LHCN-M2 (cell line): ENCODE measurements around the gene NOP9. TPM values are rescaled to one million over a fixed set of nuclear protein-coding genes. Genes with fewer than 3 reads are reported as not detected.
"Not testable (repeated sequence)": the region's sequence is repeated elsewhere in the genome, so short reads cannot be mapped to it uniquely, and the experiment has no call there.

Source experiments
- DNase-seq: peaks from one replicate; pipeline ENCODE4 v3.0.0-alpha.2; 2012; ENCODE audit warnings: low read depth
- total RNA-seq: library from RNA; depleted of rRNA; stranded (reverse); fragments of >200 nt; gene quantifications from 2 replicates; pipeline ENCODE4 v1.2.3, GENCODE V29; 2014; rRNA removed

The NOP9 gene
- total RNA-seq, 1 experiment from 2014 or later: 23.0 TPM

DNA sequence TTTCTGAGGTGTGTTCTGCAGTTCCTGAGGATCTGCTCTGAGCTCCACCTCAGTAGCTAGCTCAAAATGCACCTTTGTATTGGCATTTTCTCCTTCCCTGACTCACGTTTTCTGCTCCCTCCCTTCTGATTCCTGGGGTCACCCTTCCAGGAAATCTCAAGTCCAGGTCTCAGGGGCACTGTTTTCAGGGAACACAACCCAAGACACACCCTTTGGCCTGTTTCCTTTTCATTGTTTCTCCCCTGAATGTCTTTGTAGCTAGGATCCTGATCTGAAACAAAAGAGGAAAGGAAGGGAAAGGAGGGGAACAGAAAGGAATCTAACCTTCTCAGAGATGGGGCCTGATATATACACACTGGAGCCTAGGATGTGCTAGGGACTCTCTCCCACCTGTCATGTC is 47.5 kb downstream of the NOP9 start:
- no peak for DNase-seq

DNA sequence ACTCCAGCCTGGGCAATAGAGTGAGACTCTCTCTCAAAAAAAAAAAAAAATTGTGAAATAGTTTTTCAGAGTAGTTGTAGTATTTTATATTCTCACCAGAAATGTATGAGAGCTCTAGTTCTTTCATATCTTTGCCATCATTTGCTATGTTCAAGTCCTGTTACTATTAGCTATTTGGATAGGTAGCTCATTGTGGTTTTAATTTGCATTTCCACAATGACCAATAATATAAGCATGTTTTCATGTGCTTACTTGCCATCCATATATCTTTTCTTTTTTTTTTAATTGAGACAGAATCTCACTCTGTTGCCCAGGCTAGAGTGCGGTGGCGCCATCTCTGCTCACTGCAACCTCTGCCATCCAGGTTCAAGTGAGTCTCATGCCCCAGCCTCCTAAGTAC is 48.5 kb downstream of the NOP9 start:
- DNase-seq: no peak

- no peak for DNase-seq
Measured at GRCh38 chr14:24349742-24350141, 50.1 kb downstream of the NOP9 start.

- peak; percentile 50 for DNase-seq
Measured at GRCh38 chr14:24351517-24351916, 51.9 kb downstream of the NOP9 start.

- DNase-seq: peak; percentile 47
Measured at GRCh38 chr14:24353559-24354481, 54.2 kb downstream of the NOP9 start.

DNA sequence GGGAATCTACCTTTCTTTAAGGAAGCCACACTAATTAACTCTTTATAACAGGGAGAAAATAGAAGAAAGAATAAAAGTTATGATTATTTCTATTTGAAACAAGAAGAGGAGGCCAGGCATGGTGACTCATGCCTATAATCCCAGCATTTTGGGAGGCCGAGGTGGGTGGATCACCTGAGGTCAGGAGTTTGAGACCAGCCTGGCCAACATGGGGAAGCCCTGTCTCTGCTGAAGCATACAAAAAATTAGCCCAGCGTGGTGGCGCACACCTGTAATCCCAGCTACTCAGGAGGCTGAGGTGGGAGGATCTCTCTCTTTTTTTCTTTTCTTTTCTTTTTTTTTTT is 54.8 kb downstream of the NOP9 start:
- DNase-seq: not testable (repeated sequence)

DNA sequence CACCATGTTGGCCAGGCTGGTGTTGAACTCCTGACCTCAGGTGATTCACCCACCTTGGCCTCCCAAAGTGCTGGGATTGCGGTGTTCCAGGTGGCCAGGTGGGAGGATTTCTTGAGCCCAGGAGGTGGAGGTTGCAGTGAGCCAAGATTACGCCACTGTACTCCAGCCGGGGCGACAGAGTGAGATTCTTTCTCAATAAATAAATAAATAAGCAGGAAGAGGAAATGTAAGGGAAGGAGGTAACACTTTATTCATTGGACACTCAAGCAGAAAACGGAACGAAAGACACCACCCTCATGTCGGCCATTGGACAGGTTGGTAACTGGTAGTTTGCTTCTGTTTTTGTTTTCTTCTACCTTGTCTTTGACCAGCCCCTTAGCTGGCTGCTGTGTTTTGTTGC is 55.4 kb downstream of the NOP9 start:
- DNase-seq: no peak

GRCh38 chr14:24356208-24356607 is 56.6 kb downstream of the NOP9 start:
- DNase-seq: no peak

Other genes starting within 250 kb of the NOP9 start
- under 0.01 TPM in 1 of 2 replicates, not detected in the other for gene CARMIL3, start 247.8 kb upstream of the NOP9 start, total RNA-seq
- gene CPNE6, start 228.3 kb upstream of the NOP9 start, total RNA-seq: not detected in 2 replicates
- 5.1 and 9.4 TPM in 2 replicates for gene PCK2, start 205.5 kb upstream of the NOP9 start, total RNA-seq
- gene DCAF11, start 185.1 kb upstream of the NOP9 start, total RNA-seq: 52.8 and 64.6 TPM in 2 replicates
- 1.6 and 3.0 TPM in 2 replicates for gene NRL, start 184.9 kb upstream of the NOP9 start, total RNA-seq
- gene FITM1, start 169.2 kb upstream of the NOP9 start, total RNA-seq: 8.0 and 12.9 TPM in 2 replicates
- gene PSME1, start 163.7 kb upstream of the NOP9 start, total RNA-seq: 90.0 and 143 TPM in 2 replicates
- 25.2 and 25.6 TPM in 2 replicates for gene EMC9, start 158.3 kb upstream of the NOP9 start, total RNA-seq
- 48.4 and 81.9 TPM in 2 replicates for gene PSME2, start 153.2 kb upstream of the NOP9 start, total RNA-seq
- 44.2 and 82.1 TPM in 2 replicates for gene RNF31, start 152.4 kb upstream of the NOP9 start, total RNA-seq
- gene IRF9, start 138.6 kb upstream of the NOP9 start, total RNA-seq: 43.3 and 70.1 TPM in 2 replicates
- 1.6 and 5.5 TPM in 2 replicates for gene REC8, start 127.8 kb upstream of the NOP9 start, total RNA-seq
- gene IPO4, start 111.0 kb upstream of the NOP9 start, total RNA-seq: 75.0 and 87.9 TPM in 2 replicates
- gene TM9SF1, start 104.4 kb upstream of the NOP9 start, total RNA-seq: 84.2 and 85.8 TPM in 2 replicates
- gene TSSK4, start 94.2 kb upstream of the NOP9 start, total RNA-seq: not detected in 2 replicates
- gene CHMP4A, start 86.4 kb upstream of the NOP9 start, total RNA-seq: 48.6 and 54.1 TPM in 2 replicates
- 16.6 and 18.5 TPM in 2 replicates for gene MDP1, start 83.8 kb upstream of the NOP9 start, total RNA-seq
- gene NEDD8, start 67.5 kb upstream of the NOP9 start, total RNA-seq: 260 and 318 TPM in 2 replicates
- 83.1 and 87.8 TPM in 2 replicates for gene GMPR2, start 66.9 kb upstream of the NOP9 start, total RNA-seq
- 55.9 and 56.6 TPM in 2 replicates for gene TINF2, start 57.2 kb upstream of the NOP9 start, total RNA-seq
- 0.38 and 2.5 TPM in 2 replicates for gene TGM1, start 36.7 kb upstream of the NOP9 start, total RNA-seq
- 29.0 and 29.4 TPM in 2 replicates for gene RABGGTA, start 28.3 kb upstream of the NOP9 start, total RNA-seq
- gene DHRS1, start 70 bp upstream of the NOP9 start, total RNA-seq: 14.4 and 16.1 TPM in 2 replicates
- gene CIDEB, start 8.1 kb downstream of the NOP9 start, total RNA-seq: 0.34 TPM in 1 of 2 replicates, not detected in the other
- gene LTB4R2, start 10.3 kb downstream of the NOP9 start, total RNA-seq: 2.4 and 2.5 TPM in 2 replicates
- gene LTB4R, start 11.7 kb downstream of the NOP9 start, total RNA-seq: 0.90 and 1.7 TPM in 2 replicates
- under 0.01 TPM in 1 of 2 replicates, not detected in the other for gene ADCY4, start 35.2 kb downstream of the NOP9 start, total RNA-seq
- not detected in 2 replicates for gene RIPK3, start 40.1 kb downstream of the NOP9 start, total RNA-seq
- 17.1 and 21.6 TPM in 2 replicates for gene NFATC4, start 68.3 kb downstream of the NOP9 start, total RNA-seq
- 0.06 TPM in 2 replicates for gene NYNRIN, start 99.2 kb downstream of the NOP9 start, total RNA-seq
- gene CBLN3, start 129.8 kb downstream of the NOP9 start, total RNA-seq: 1.3 and 1.9 TPM in 2 replicates
- gene KHNYN, start 130.1 kb downstream of the NOP9 start, total RNA-seq: 27.0 and 29.7 TPM in 2 replicates
- 22.3 and 26.6 TPM in 2 replicates for gene SDR39U1, start 142.9 kb downstream of the NOP9 start, total RNA-seq
- gene CMA1, start 208.4 kb downstream of the NOP9 start, total RNA-seq: not detected in 2 replicates